GM18519 (cell line): ENCODE measurements around the gene PNKD.

Experiments used
- ATAC-seq: cut with Tn5 transposase; IDR thresholded peaks from one replicate; pipeline ENCODE4 v1.9.1; 2021; ENCODE audit warnings: mild to moderate bottlenecking, moderate library complexity; ENCODE audit not compliant: unreplicated experiment, low FRiP score

The PNKD gene

GRCh38 chr2:218367415-218368149, 97.3 kb downstream of the PNKD start:
- ATAC-seq, result peak; percentile 69

- ATAC-seq, result no peak
Measured at GRCh38 chr2:218368150-218368528, 97.8 kb downstream of the PNKD start.

DNA sequence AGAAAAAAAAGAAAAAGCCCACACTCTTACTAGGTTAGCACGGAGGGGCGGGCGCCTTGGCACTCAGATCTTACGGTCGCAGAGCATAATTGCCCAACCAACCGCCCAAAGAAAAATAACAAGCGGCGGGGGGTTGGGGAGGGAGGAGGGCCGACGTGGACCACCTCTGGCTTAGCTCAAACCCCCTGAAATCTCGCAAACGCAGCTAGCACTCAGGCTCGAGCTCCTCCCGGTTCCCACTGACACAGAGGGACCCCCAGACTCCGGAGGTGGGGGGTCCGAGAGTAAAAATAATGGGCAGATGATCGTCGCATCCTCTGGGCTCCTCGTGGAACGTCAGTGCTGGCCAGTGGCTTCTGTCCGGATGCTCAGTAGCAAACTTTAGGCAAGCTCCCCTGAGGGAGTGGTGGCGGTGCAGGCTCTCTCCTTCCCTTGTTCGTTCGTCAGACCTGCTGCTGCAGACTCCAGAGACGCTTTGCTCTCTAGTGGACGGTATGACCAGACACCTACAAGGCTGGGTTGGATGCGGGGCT, 98.4 kb downstream of the PNKD start:
- ATAC-seq, result no peak

GRCh38 chr2:218369330-218369729, 99.0 kb downstream of the PNKD start:
- no peak for ATAC-seq

- ATAC-seq, result no peak
Measured at GRCh38 chr2:218370410-218371063, 100.2 kb downstream of the PNKD start.

DNA sequence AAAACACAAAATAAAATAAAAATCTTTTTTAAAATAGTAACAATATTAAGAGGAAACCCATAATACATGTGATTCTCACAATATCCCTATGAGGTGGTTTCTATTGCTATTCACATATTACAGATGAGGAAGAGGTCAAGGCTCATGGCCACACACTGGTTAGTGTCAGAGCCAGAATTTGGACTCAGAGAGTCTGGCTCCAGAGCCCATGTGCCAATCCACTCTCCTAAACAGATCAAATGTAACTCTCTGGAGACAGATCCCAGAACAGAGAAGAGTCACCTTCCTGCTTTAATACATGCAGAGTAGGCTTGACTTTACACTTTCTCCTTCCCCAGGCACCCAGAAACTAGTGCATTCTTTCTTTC, 101.6 kb downstream of the PNKD start:
- ATAC-seq, result no peak

DNA sequence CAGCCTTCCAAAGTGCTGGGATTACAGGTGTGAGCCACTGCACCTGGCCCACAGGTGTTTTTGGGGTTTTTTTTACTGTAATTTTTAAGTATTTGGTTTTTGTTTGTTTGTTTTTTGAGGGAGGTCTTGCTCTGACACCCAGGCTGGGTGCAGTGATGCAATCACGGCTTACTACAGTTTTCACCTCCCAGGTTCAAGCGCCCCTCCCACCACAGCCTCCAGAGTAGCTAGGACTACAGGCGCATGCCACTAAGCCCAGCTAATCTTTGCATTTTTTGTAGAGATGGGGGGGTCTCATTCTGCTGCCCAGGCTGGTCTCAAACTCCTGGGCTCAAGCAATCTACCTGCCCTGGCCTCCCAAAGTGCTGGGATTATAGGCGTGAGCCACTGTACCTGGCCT, 104.5 kb downstream of the PNKD start:
- ATAC-seq, result no peak

- ATAC-seq, result no peak
Measured at GRCh38 chr2:218375212-218375611, 104.9 kb downstream of the PNKD start.

DNA sequence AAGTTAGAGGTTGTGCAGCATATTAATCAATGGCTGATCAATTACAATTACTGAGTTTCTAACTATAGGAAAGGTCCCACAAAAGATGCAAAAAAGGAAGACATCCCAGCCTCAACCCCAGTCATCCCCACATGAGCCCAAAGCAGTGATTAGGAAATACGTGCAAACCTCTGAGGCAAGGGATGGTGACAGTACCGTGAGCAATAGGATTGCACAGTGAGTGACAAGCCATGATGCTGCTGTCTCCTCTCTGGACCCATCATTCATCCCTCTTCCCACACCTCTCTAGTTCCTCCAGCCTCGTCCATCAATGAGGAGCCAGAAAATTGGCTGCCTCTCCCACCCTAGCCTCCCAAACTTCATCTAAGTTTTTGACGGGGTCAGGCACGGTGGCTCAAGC, 107.7 kb downstream of the PNKD start:
- no peak for ATAC-seq

DNA sequence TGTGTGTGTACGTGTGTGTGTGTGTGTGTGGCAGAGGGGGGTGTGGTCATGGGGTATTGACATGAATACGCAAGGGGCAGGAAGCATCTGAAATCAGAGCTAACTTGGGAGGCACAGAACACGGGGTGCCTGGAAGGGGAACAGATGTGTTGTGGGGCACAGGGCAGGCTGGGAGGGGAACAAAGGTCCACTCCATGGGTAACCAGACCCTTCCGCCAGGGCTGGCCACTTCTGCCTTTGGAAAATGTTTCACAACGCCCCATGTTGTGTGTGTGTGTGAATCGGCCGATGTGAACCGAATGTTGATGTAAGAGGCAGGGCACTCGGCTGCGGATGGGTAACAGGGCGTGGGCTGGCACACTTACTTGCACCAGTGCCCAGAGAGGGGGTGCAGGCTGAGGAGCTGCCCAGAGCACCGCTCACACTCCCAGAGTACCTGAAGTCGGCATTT, 111.6 kb downstream of the PNKD start, which contains the start of gene SLC11A1:
SLC11A1 (plus strand) TSS at position 358 of the 451 bp plus-strand sequence. CDS start 96 bp downstream, outside the sequence.
- no peak for ATAC-seq

- no peak for ATAC-seq
Measured at GRCh38 chr2:218382785-218383184, 112.5 kb downstream of the PNKD start.

DNA sequence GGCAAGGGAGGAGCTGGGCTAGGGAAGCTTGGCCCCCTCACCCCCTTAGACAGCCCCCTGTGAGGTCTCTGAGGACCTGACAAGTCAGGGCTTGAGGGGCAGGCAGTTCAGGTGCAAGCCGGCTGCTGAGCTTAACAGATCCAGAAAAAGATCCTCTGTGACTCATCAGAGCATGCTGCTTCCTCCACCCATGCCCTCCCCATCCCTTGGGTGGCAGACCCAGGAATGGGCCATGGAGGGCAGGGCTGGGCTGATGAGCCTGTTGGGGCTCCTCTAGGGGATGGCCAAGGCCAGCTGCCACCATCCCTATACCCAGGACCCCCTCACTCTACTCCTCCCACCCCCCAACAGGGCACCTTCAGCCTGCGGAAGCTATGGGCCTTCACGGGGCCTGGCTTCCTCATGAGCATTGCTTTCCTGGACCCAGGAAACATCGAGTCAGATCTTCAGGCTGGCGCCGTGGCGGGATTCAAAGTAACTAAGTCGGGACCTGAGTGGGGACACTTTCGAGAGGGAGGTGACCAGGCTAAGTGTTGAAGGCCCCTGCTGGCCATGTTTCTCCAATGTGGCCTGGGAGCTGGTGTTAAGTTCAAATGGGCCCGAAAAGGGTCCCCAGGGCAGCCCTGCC, 113.7 kb downstream of the PNKD start:
- no peak for ATAC-seq

- no peak for ATAC-seq
Measured at GRCh38 chr2:218384975-218385374, 114.7 kb downstream of the PNKD start.

DNA sequence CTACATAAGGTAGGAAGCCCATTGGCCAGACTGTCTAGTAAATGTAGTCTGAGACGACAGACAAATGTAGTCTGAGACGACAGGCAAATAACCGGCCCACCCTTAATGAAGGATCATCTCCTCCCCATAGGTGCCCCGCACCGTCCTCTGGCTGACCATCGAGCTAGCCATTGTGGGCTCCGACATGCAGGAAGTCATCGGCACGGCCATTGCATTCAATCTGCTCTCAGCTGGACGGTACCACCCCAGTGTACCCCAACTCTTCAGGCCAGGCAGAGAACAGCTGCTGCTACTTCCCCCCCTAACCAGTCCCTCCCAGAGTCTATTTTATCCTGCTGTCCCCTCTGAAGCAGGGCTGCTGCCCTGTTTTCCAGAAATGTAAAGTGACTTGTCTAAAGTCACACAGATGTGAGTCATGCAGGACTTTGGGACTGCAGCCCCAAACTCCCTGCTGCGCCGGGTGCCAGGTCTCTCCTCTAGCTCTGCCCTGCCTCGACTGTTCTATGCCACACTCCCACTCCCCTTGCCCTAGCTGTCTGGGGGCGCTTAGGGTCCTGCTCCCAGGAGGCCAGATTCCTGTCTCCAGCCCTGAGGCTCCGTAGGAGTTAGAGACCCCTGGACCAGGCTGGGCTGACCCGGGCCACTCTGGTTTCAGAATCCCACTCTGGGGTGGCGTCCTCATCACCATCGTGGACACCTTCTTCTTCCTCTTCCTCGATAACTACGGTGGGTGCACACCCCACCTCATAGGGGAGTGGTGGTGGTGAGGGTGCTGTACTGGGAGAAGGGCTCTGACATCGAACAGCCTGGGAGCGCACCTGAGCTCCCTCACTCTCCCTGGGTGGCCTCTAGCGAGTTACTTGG, 116.4 kb downstream of the PNKD start:
- no peak for ATAC-seq

- ATAC-seq, result no peak
Measured at GRCh38 chr2:218387369-218388194, 117.3 kb downstream of the PNKD start.

- no peak for ATAC-seq
Measured at GRCh38 chr2:218389333-218390150, 119.2 kb downstream of the PNKD start.

- no peak for ATAC-seq
Measured at GRCh38 chr2:218391202-218391601, 120.9 kb downstream of the PNKD start.

DNA sequence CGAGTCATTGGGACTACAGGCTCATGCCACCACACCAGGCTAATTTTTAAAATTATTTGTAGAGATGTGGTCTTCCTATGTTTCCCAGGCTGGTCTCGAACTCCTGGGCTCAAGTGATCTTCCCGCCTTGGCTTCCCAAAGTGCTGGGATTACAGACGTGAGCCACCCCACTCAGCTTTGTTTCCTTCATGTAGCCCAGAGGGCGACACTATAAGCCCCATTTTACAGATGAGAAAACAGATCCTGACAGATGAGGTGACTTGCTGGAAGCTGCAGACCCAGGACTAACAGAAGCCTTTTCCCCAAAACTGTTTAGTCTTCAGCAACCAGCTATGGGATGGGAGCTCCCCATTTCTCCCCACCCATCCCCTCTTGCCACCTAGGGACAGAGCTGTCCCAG, 122.1 kb downstream of the PNKD start:
- no peak for ATAC-seq
